Astrocyte (in vitro differentiated cells and primary cell): Measurements from ENCODE around the gene PIK3CD. TPM values are rescaled to one million over a fixed set of nuclear protein-coding genes. Genes with fewer than 3 reads are reported as not detected.

Experiments used
- DNase-seq: peaks from one replicate; pipeline ENCODE4 v3.0.0-alpha.2; 2010; ENCODE audit warnings: low read depth
- FAIRE-seq: peaks from 2 replicates; lab custom pipeline; 2011; peaks lifted over from hg19 to GRCh38; lab: Jason Lieb, UNC
- H2AFZ ChIP-seq: 2 replicates; pipeline ENCODE4 v1.6.0; 2012; ENCODE audit warnings: low read depth, low read length, inconsistent platforms
- H3K27ac ChIP-seq: 2 replicates; pipeline ENCODE4 v1.5.1; 2011; ENCODE audit warnings: low read depth, low read length, inconsistent platforms
- H3K27me3 ChIP-seq: 2 replicates; pipeline ENCODE4 v1.6.0; 2011; ENCODE audit warnings: low read length, inconsistent platforms; ENCODE audit not compliant: insufficient read depth
- H3K36me3 ChIP-seq: 2 replicates; pipeline ENCODE4 v1.5.1; 2011; ENCODE audit warnings: low read length, inconsistent platforms; ENCODE audit not compliant: insufficient read depth
- H3K4me1 ChIP-seq: 2 replicates; pipeline ENCODE4 v1.5.1; 2011; ENCODE audit warnings: low read length, inconsistent platforms; ENCODE audit not compliant: insufficient read depth
- H3K4me2 ChIP-seq: 2 replicates; pipeline ENCODE4 v1.6.0; 2012; ENCODE audit warnings: low read length, inconsistent platforms
- H3K4me3 ChIP-seq: 2 replicates; pipeline ENCODE4 v1.5.1; 2011; ENCODE audit warnings: low read depth, mild to moderate bottlenecking, low read length, inconsistent platforms; ENCODE audit not compliant: insufficient read depth
- H3K79me2 ChIP-seq: 2 replicates; pipeline ENCODE4 v1.6.0; 2012; ENCODE audit warnings: mild to moderate bottlenecking, low read length, inconsistent platforms; ENCODE audit not compliant: insufficient read depth
- H3K9ac ChIP-seq: 2 replicates; pipeline ENCODE4 v1.6.0; 2012; ENCODE audit warnings: mild to moderate bottlenecking, low read length, inconsistent platforms
- H3K9me3 ChIP-seq: 2 replicates; pipeline ENCODE4 v1.5.1; 2012; ENCODE audit warnings: low read depth, mild to moderate bottlenecking, low read length, inconsistent platforms; ENCODE audit not compliant: insufficient read depth
- H4K20me1 ChIP-seq: 2 replicates; pipeline ENCODE4 v1.6.0; 2012; ENCODE audit warnings: low read length, inconsistent platforms; ENCODE audit not compliant: insufficient read depth
- H3K27ac Mint-ChIP-seq: one replicate; pipeline ENCODE4 v1.8.0; 2021; ENCODE audit warnings: mild to moderate bottlenecking, mixed read lengths; ENCODE audit not compliant: unreplicated experiment
- H3K27me3 Mint-ChIP-seq: one replicate; pipeline ENCODE4 v1.8.0; 2021; ENCODE audit warnings: low read depth, mixed read lengths; ENCODE audit not compliant: unreplicated experiment
- H3K36me3 Mint-ChIP-seq: one replicate; pipeline ENCODE4 v1.8.0; 2021; ENCODE audit warnings: low read depth, mixed read lengths; ENCODE audit not compliant: unreplicated experiment
- H3K4me1 Mint-ChIP-seq: one replicate; pipeline ENCODE4 v1.8.0; 2021; ENCODE audit warnings: low read depth, mixed read lengths; ENCODE audit not compliant: unreplicated experiment
- H3K4me3 Mint-ChIP-seq: one replicate; pipeline ENCODE4 v1.8.0; 2021; ENCODE audit warnings: mild to moderate bottlenecking, moderate library complexity, mixed read lengths; ENCODE audit not compliant: unreplicated experiment
- H3K9me3 Mint-ChIP-seq: one replicate; pipeline ENCODE4 v1.8.0; 2021; ENCODE audit warnings: mild to moderate bottlenecking, mixed read lengths; ENCODE audit not compliant: unreplicated experiment
- CTCF ChIP-seq: IDR thresholded peaks from 2 replicates; pipeline ENCODE4 v1.5.1; 2011; ENCODE audit warnings: low read depth, mild to moderate bottlenecking, inconsistent platforms, low read length, moderate library complexity; ENCODE audit not compliant: insufficient read depth
- EZH2 ChIP-seq: IDR thresholded peaks from 2 replicates; pipeline ENCODE4 v1.6.1; 2012; ENCODE audit warnings: mild to moderate bottlenecking, low read length, inconsistent platforms; ENCODE audit not compliant: insufficient read depth
- total RNA-seq: library from RNA; stranded (reverse); gene quantifications from 2 replicates; pipeline ENCODE4 v1.2.1, GENCODE V29; 2021

Gene PIK3CD
- total RNA-seq, 1 donor from 2014 or later: 29.5 TPM

- H3K79me2 ChIP-seq: peaks cover 4% of the 10 kb centered on the region
- peaks cover 5% of the 10 kb centered on the region for H3K4me1 ChIP-seq
- no peak overlapping the region for H2AFZ ChIP-seq
- DNase-seq: no peak
- Mint-ChIP-seq H3K4me1 (peaks cover 7% of the 10 kb centered on the region), H3K27ac (no peak overlapping the region), H3K9me3 (no peaks in the 10 kb centered on the region), H3K4me3 (no peak overlapping the region), H3K36me3 (peaks cover 9% of the 10 kb centered on the region), H3K27me3 (no peaks in the 10 kb centered on the region)
- H3K27me3 ChIP-seq: no peaks in the 10 kb centered on the region
- no peak overlapping the region for H3K27ac ChIP-seq
- peaks cover 21% of the 10 kb centered on the region for H4K20me1 ChIP-seq
- H3K9me3 ChIP-seq: no peaks in the 10 kb centered on the region
- H3K4me2 ChIP-seq: no peak overlapping the region
- H3K36me3 ChIP-seq: peaks cover 12% of the 10 kb centered on the region
- no peak overlapping the region for H3K9ac ChIP-seq
- no peak for TF ChIP-seq CTCF
- no peak for TF ChIP-seq EZH2
- no peak overlapping the region for H3K4me3 ChIP-seq
- no peak for FAIRE-seq
Observed at GRCh38 chr1:9749361-9749760, 97.8 kb downstream of the PIK3CD start.

GRCh38 chr1:9751971-9752370 is 100.4 kb downstream of the PIK3CD start:
- no peak for DNase-seq
- H3K27ac ChIP-seq: no peak overlapping the region
- H3K36me3 Mint-ChIP-seq: peaks cover 9% of the 10 kb centered on the region
- no peaks in the 10 kb centered on the region for H3K27me3 ChIP-seq
- no peak overlapping the region for H3K4me3 Mint-ChIP-seq
- no peaks in the 10 kb centered on the region for H3K27me3 Mint-ChIP-seq
- peaks cover 9% of the 10 kb centered on the region for H3K4me1 Mint-ChIP-seq
- H3K9me3 ChIP-seq: no peaks in the 10 kb centered on the region
- H4K20me1 ChIP-seq: peaks cover 24% of the 10 kb centered on the region
- H3K27ac Mint-ChIP-seq: no peak overlapping the region
- peaks cover 14% of the 10 kb centered on the region for H3K79me2 ChIP-seq
- no peak overlapping the region for H3K9ac ChIP-seq
- H3K9me3 Mint-ChIP-seq: no peaks in the 10 kb centered on the region
- H2AFZ ChIP-seq: no peak overlapping the region
- H3K4me3 ChIP-seq: no peak overlapping the region
- no peak overlapping the region for H3K4me2 ChIP-seq
- H3K4me1 ChIP-seq: peaks cover 9% of the 10 kb centered on the region
- peaks cover 7% of the 10 kb centered on the region for H3K36me3 ChIP-seq
- no peak for TF ChIP-seq EZH2
- TF ChIP-seq CTCF: no peak
- no peak for FAIRE-seq

- Histone ChIP-seq H3K9me3 (no peaks in the 10 kb centered on the region), H4K20me1 (peaks cover 24% of the 10 kb centered on the region), H3K36me3 (peaks cover 7% of the 10 kb centered on the region), H3K79me2 (peaks cover 18% of the 10 kb centered on the region), H2AFZ (no peak overlapping the region), H3K27me3 (no peaks in the 10 kb centered on the region), H3K4me3 (no peak overlapping the region), H3K4me2 (no peak overlapping the region), H3K4me1 (peaks cover 9% of the 10 kb centered on the region), H3K27ac (no peak overlapping the region), H3K9ac (no peak overlapping the region)
- no peaks in the 10 kb centered on the region for H3K9me3 Mint-ChIP-seq
- no peak overlapping the region for H3K27ac Mint-ChIP-seq
- no peak for FAIRE-seq
- H3K4me3 Mint-ChIP-seq: no peak overlapping the region
- peak; percentile 74 for DNase-seq
- H3K27me3 Mint-ChIP-seq: no peaks in the 10 kb centered on the region
- H3K36me3 Mint-ChIP-seq: peaks cover 9% of the 10 kb centered on the region
- TF ChIP-seq EZH2: no peak
- no peak for TF ChIP-seq CTCF
- H3K4me1 Mint-ChIP-seq: peaks cover 9% of the 10 kb centered on the region
Observed at GRCh38 chr1:9753121-9753531, 101.6 kb downstream of the PIK3CD start.
